GM12801 (cell line): Measurements from ENCODE around the gene KNSTRN.

ENCODE experiments used
- CTCF ChIP-seq: IDR thresholded peaks from one replicate; pipeline ENCODE4 v1.5.1; 2011; ENCODE audit warnings: control low read depth; ENCODE audit not compliant: insufficient read length; ENCODE audit errors: extremely low read depth

Gene KNSTRN

DNA sequence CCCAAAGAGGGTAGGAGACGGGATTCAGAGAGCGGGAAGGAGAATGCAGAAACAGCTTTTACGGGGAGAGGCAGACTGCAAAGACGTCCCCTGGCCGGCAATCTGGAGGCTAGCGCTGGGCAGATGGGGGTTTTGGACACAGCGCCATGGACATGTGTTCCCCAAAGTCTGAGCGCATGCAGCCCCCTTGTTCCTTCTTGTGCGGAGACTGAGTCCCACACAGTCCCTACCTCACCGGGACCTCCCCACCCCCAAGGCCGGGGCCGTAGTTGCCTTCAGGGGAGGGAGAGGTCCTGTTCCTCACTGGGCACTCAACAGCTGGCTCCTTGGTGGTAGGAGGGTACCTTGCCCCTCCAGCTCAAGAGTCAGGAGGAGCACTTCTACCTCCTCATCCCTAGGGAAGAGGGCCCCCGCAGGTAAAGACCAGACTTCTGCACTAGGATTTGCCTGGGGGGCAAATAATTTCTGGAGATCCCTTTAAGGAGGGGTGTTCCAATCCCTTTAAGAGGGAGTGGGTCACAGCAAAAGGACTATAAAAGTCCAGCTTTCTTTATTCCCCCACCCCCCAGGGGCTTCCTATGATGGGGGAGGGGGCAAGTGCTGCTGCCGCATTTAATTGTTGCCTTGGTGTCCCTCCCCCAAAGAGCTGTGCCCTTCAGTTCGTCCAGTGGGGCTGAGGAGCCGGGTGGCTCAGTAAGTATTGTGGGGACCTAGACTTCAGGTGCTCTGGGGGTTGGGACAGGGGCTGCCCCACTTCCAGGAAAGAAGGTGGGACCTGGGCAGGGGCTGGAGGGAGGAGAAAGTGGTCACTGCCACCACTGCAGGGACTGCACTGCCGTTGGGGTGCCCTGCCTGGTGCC is 54.6 kb downstream of the KNSTRN start:
- TF ChIP-seq CTCF: no peak

DNA sequence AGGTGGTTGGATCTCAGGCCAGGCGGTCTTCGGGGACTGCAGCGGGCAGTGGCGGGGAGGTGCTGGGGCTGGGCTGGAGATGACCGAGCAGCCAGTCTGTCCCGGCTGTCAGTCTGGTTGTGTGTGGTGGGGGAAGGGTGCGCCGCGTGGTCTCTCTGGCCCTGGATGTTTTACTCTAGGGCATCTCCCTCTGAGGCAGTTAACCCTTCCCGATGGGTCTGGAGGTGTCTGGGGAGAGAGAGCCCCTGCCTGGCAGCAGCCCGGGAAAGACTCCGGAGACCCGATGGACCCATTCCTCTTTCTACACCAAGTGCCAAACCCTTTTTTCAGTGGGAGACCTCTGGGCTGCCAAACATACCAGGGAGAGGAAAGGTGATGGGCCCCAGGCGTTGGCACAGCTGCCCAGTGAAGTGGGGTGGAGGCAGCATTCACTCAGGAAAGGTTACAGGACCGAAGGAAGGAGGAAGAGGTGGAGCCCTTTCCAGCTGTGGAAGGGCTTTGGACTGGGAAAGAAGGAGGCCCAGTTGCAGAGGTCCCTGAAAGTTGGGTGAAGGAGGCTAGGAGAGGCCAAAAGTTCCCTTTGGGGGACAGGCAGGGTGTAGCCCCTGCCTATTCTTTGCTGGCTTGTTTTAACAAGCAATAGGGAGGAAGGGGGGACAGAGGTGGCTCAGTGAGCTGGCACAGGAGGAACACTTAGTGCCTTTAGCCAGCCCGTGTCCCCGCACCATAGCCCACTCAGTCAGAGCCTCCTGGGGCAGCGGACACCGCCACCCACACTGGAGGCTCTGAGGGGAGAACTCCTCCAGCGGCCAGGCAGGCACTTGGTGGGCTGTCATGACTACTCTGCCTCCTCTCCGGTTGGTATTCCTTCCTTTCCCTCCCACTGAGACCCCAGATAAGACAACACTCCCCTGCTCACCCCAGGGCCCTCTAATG is 55.5 kb downstream of the KNSTRN start:
- TF ChIP-seq CTCF: no peak

GRCh38 chr15:40438712-40439111 is 56.2 kb downstream of the KNSTRN start:
- TF ChIP-seq CTCF: no peak

- TF ChIP-seq CTCF: no peak
Observed at GRCh38 chr15:40439461-40439959, 57.0 kb downstream of the KNSTRN start.

GRCh38 chr15:40439960-40440742 is 57.6 kb downstream of the KNSTRN start:
- no peak for TF ChIP-seq CTCF

- TF ChIP-seq CTCF: no peak
Observed at GRCh38 chr15:40440743-40441564, 58.4 kb downstream of the KNSTRN start, which contains the start of gene BAHD1. Gene BAHD1 (plus strand): TSS chr15:40440953. CDS start chr15:40458465, 17,512 bp downstream.
